ENCODE results near the gene AFF3. TPM values are rescaled to one million over a fixed set of nuclear protein-coding genes. Genes with fewer than 3 reads are reported as not detected.

The AFF3 gene
- total and polyA plus RNA-seq, 12 donors = 0.39 to 16.9 (median 7.0) TPM

GRCh38 chr2:99836690-99837605, 305.4 kb downstream of the AFF3 start:
- no peak overlapping the region for H3K27ac ChIP-seq
- 70 to 72% methylated on average over 6 of the region's 6 CpGs for WGBS, 2 donors
- intact Hi-C loops (cut with DNase I) = loop anchor here in 1 of 10 donors (10.0 kb wide), 1 partner anchor 108 kb away; no protein-coding TSS in a partner anchor
- ATAC-seq (no peak), DNase-seq (no peak)
- no peaks in the 10 kb centered on the region for H3K36me3 ChIP-seq
- H3K9me3 ChIP-seq = no peaks in the 10 kb centered on the region
- no peaks in the 10 kb centered on the region for H3K4me1 ChIP-seq
- H3K4me3 ChIP-seq = no peak overlapping the region
- TF ChIP-seq CTCF (IDR thresholded peaks at IDR 0.05) = no peak
- H3K27me3 ChIP-seq = no peaks in the 10 kb centered on the region

GRCh38 chr2:99834426-99834825, 308.0 kb downstream of the AFF3 start:
- DNase-seq = no peak
- H3K4me3 ChIP-seq = no peak overlapping the region
- H3K27me3 ChIP-seq = no peaks in the 10 kb centered on the region
- H3K4me1 ChIP-seq = no peaks in the 10 kb centered on the region
- intact Hi-C loops (cut with DNase I) = loop anchor here in 1 of 10 donors (10.0 kb wide), 1 partner anchor 110 kb away; no protein-coding TSS in a partner anchor
- ATAC-seq = no peak
- TF ChIP-seq CTCF (IDR thresholded peaks at IDR 0.05) = no peak
- H3K27ac ChIP-seq = no peak overlapping the region
- H3K36me3 ChIP-seq = no peaks in the 10 kb centered on the region
- peaks cover 0 to 4% (median 0%) of the 10 kb centered on the region in 11 donors for H3K9me3 ChIP-seq
- 60 to 73% methylated on average over 6 of the region's 6 CpGs for WGBS, 2 donors

- intact Hi-C loops (cut with DNase I) = loop anchor here in 1 of 10 donors (10.0 kb wide), 1 partner anchor 111 kb away; no protein-coding TSS in a partner anchor
- Histone ChIP-seq H3K27me3 (no peaks in the 10 kb centered on the region), H3K36me3 (no peaks in the 10 kb centered on the region), H3K9me3 (peaks cover 0 to 10% (median 0%) of the 10 kb centered on the region in 11 donors), H3K4me1 (no peaks in the 10 kb centered on the region), H3K4me3 (no peak overlapping the region), H3K27ac (no peak overlapping the region)
- 81 to 83% methylated on average over 8 of the region's 8 CpGs for WGBS, 2 donors
- ATAC-seq = no peak
- no peak for DNase-seq
- TF ChIP-seq CTCF (IDR thresholded peaks at IDR 0.05) = no peak
Measured at GRCh38 chr2:99833586-99834201, 308.7 kb downstream of the AFF3 start.

GRCh38 chr2:99832926-99833325, 309.5 kb downstream of the AFF3 start:
- 55 to 69% methylated on average over 1 of the region's 1 CpG for WGBS, 2 donors
- ATAC-seq = no peak
- Histone ChIP-seq H3K4me3 (no peak overlapping the region), H3K9me3 (peaks cover 0 to 10% (median 0%) of the 10 kb centered on the region in 11 donors), H3K27ac (no peak overlapping the region), H3K36me3 (no peaks in the 10 kb centered on the region), H3K27me3 (no peaks in the 10 kb centered on the region), H3K4me1 (no peaks in the 10 kb centered on the region)
- no peak for TF ChIP-seq CTCF (IDR thresholded peaks at IDR 0.05)
- no peak for DNase-seq
- intact Hi-C loops (cut with DNase I) = loop anchor here in 1 of 10 donors (10.0 kb wide), 1 partner anchor 112 kb away; no protein-coding TSS in a partner anchor
